DMS114 treated with DMSO at 0.1 percent for 48 hours (cell line): ENCODE measurements around the gene EDA.

Source experiments
- DNase-seq: peaks from one replicate; lab custom pipeline; 2025; ENCODE audit not compliant: unreplicated experiment; lab: John Stamatoyannopoulos, UW

EDA gene

DNA sequence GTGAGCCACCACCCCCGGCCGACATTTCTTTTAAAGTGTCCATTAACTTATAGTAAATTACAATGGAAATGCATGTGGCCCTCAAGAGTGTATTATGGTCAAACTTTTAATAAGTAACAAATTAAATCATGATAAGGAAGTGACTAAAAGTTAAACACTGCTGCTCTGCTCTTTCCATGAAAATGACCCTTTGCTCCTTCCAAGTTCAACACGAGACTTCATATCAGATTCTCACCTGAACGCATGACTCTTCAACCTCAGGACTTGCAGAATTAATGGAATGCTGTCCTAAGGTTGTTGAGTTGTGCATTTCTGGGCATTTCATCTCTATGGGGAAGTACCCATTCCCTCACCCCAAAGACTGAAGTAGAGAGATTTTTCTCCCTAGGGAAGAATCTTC, 406.7 kb downstream of the EDA start:
- DNase-seq = no peak

- no peak for DNase-seq
Measured at GRCh38 chrX:70025464-70025863, 409.6 kb downstream of the EDA start.

DNA sequence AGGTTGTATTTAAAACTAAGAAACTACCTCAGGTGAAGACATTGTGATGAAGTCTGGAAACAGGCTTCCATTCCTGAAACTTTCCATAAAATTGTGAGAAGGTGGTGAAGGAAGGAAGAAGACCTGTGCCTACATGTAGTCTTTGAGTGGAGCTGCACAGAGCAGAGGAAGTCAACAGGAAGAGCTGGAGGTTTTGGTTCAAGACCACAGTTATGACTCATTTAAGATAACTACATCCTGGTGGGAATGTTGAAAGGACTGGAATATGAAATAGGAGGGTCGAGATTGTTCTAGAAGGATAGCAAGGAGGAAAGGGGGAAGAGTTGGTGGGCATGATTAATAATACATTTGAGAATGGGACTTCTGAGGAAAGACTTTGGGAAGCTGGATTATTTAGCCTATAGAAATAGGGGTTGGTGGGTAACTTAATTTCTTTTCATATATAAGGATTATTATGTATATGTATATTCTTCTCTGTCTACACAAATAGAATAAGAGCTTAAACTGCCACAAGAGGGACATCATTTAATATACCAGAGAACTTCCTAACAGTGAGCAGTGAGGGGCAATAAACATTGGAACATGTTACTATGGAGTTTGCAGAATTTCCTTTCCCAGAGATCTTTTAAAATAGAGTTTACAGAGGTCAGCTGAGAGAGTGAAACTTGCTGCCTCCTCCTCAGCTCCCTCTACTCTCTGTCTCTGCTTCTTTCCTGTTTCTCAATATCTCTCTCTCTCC, 410.4 kb downstream of the EDA start:
- no peak for DNase-seq

DNA sequence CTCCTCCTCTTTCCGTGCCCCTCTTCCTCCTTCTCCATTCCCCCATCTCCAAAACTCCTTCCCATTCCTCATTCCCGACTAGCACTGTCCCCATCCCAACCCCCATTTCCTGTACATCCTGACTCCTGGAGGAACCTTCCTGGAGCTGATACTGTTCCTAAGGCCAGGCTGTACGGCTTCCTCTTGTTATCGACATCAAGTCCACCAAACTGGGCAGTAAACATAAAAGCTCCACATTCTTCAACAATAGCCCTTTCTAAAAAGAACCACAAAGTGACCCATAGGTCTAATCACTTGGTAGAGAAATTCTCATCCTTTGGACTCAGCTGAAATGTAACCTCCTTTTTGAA, 410.9 kb downstream of the EDA start:
- DNase-seq = no peak

DNA sequence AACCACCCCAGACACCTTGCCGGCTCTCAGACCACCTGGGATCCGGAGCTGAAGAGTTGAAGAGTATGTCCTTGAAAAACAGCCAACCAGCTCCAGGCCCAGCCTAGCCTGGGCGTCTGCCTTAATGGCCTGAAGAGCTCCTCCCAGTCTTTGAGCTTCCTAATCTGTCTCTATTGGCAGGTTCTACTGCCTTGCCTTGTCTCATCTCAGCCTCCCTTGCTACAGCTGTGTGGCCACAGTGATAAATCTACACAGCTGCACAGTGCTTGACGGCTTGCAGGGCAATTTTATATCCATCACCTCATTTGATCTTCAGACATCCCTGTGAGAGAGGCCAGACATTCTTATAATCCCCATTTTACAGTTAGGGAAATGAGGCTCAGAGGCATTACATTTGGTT, 413.9 kb downstream of the EDA start:
- no peak for DNase-seq

DNA sequence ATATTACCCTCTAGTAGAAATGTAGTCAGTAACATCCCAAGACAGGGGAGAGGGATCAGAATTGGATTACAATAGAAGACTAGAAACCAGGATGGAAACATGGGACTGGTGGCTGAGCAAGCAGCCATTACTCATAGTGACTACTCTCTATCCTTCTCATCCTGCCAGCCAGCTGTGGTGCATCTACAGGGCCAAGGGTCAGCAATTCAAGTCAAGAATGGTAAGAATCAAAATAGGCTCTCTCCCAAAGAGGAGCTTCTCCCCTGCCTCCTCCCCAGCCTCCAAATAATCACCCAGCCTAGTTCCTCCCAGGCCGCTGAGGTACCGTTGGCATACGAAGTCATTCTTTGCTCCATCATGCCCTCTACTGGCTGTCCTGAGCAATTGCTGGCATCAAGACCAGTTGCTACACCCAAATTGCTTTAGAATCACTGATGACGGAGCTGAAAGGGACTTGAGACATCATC, 414.4 kb downstream of the EDA start:
- DNase-seq = peak; percentile 36

GRCh38 chrX:70032792-70033191, 416.9 kb downstream of the EDA start:
- no peak for DNase-seq

- peak; percentile 17 for DNase-seq
Measured at GRCh38 chrX:70033348-70034051, 417.6 kb downstream of the EDA start.

DNA sequence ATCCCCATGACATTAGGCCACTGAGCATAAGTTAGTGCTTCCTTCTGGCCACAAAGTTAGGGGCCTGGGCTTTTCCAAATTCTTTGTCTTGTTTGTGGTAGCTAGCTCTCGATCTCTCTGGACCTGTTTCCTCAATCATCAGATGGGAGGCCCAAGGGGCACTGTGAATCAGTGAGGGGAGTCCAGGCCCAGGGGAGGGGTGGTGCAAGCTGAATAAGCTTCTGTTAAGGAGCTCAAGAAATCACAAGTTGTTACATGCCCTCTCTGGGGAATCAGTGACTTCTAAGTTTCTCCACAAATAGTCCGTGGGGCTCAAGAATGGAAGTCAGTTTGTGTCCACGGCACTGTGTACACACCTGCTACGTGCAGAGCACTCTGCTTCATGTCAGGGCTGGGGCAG, 418.7 kb downstream of the EDA start:
- DNase-seq = no peak

- no peak for DNase-seq
Measured at GRCh38 chrX:70038515-70038914, 422.6 kb downstream of the EDA start.

DNA sequence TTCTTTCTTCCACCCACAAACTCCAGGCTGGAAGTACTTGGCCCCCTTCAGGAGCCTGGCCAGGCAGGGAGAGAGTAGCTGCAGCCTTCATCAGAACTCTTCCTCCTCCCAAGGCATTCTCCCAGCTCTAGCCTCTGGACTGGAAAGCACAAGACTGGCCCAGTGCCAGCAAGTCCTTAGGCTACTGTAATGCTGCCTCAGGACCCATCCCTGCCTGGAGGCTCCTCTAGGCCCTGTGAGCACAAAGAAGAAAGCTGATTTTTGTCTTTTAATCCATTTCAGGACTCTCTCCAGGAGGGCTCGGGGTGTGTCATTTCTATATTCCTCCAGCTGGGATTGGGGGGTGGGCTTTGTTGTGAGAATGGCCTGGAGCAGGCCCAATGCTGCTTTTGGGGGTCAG, 423.0 kb downstream of the EDA start:
- no peak for DNase-seq

GRCh38 chrX:70039758-70040157, 423.8 kb downstream of the EDA start:
- no peak for DNase-seq

- DNase-seq = no peak
Measured at GRCh38 chrX:70041993-70042392, 426.1 kb downstream of the EDA start.

- no peak for DNase-seq
Measured at GRCh38 chrX:70042399-70043371, 426.8 kb downstream of the EDA start.

GRCh38 chrX:70043685-70044084, 427.8 kb downstream of the EDA start:
- no peak for DNase-seq

GRCh38 chrX:70044541-70045245, 428.8 kb downstream of the EDA start:
- DNase-seq = no peak

- DNase-seq = no peak
Measured at GRCh38 chrX:70046978-70047377, 431.1 kb downstream of the EDA start.

DNA sequence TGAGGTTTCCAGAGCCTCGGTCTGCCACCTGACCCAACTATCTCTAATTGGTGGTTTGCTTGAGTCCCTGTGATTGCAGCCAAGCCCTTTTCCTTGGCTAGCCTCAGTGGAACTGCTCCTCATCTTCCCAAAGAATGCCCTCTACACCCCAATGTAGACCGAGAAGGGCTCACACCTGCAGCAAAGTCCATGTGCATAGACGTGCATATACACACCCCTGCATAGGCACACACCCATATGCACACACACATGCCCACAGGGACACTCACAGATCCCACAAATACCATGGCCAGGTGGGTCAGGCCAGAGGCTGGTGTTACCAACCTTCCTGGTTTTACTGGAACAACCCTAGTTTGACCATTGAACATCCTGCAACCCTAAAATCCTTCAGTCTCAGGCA, 433.5 kb downstream of the EDA start:
- no peak for DNase-seq

DNA sequence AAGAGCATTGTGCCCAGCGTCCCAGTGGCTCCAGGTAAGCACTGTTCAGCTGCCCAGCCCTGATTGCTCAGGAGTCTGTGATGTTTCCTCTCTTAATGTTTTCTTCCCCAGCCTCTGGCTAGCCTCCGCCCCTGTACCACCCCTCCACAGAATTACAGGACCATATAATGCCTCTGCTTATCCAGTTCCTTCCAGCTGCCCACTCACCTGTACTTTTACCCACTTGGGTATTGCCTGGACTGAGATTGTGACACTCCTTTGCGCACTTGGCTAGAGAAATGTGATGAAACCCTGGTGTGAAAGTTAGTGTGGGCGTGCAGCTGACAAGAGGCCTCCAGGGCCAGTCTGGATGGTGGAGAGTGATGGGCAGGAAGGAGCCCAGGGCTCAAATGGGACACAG, 434.0 kb downstream of the EDA start, which contains the start of gene AWAT2:
AWAT2 (minus strand) TSS at position 14 of the 400 bp plus-strand sequence; CDS start at position 8, 6 bp downstream.
- no peak for DNase-seq

GRCh38 chrX:70052895-70053615, 437.1 kb downstream of the EDA start:
- DNase-seq = no peak
